Measurements from ENCODE around the gene MAMSTR.
"Not testable (repeated sequence)": the region's sequence is repeated elsewhere in the genome, so short reads cannot be mapped to it uniquely, and the experiment has no call there.

Gene MAMSTR, protein sequence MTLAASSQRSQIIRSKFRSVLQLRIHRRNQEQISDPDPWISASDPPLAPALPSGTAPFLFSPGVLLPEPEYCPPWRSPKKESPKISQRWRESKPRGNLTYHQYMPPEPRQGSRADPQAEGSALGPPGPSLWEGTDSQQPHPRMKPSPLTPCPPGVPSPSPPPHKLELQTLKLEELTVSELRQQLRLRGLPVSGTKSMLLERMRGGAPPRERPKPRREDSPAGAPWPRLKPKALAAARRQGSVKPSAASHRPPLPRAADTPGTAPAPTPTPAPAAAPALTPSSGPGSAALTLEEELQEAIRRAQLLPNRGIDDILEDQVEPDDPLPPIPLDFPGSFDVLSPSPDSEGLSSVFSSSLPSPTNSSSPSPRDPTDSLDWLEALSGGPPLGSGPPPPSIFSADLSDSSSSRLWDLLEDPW

DNA sequence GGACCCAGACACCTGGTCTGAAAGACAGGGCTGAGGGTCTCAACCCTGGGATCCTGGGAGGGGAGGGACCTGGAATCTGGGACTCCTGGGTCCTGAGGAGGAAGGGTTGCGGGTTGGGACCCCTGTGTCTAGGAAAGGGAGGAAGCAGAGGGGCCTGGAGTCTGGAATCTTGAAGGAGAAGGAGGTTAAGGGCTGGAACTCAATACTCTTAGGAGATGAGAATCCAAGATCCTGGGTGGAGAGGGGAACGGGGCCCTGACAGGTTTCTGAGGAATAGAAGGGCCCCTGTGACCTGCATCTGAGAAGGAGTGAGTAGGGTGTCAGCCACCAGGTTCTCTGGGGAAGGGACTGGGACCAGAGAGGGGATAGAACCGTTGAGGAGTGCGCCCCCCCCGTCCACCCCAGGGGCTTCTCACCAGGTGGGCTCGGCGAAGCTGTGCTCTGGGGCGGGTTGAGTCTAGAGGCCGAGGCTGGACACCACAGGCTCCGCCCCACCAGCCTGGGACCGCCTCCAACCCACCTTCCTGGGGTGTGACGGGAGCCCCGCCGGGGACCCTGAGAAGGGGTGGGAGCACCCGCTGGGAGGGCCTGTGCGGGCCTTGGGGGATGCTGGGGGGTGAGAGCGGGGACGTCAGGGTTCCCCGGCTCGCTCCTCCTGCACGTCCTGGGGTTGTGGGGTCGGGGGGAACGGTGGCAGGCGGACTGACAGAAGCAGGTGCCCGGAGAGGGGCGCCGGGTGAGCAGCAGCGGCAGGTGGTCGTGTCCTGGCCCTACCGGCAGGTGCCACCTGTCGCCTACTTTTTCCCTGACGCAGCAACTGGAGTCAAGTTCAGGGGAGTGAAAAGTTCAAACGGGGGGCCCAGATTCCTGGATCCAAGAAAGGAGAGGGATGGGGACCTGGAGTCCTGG lies at the start of gene MAMSTR:
Gene MAMSTR, minus strand, starts transcription at position 463 of the 909 bp plus-strand sequence. CDS start 694 bp downstream, outside the sequence.
- no peak for DNase-seq

GRCh38 chr19:48768994-48769713 lies 49.6 kb upstream of the MAMSTR start:
- no peak for DNase-seq

DNA sequence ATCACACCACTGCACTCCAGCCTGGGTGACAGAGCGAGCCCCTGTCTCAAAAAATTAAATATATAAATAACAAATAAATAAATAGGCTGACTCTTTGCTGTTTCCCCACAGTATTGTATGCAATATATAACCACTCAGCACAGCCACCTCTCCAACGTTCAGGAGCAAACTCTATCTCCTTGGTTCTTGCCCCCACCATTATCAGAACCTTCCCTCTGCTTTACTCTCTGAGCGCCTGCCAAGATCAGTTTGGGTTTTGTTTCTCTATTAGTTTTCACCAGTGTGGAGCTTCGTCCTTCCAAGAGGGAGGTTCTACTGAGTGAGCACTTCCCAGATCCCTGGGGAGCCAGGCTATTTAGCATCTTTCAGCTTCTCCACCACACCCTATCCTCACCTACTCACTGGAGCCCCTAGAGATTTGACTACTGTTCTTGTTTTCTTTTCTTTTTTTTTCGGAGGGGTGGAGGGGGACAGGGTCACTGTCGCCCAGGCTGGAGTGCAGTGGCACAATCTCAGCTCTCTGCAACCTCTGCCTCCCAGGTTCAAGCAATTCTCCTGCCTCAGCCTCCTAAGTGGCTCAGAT lies 48.7 kb upstream of the MAMSTR start:
- not testable (repeated sequence) for DNase-seq

DNA sequence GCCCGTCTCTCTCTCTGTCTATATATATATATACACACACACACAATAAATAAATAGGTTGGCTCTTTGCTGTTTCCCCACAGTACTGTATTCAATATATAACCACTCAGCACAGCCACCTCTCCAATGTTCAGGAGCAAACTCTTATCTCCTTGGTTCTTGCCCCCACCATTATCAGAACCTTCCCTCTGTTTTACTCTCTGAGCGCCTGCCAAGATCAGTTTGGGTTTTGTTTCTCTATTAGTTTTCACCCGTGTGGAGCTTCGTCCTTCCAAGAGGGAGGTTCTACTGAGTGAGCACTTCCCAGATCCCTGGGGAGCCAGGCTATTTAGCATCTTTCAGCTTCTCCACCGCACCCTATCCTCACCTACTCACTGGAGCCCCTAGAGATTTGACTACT lies 46.3 kb upstream of the MAMSTR start:
- DNase-seq, result not testable (repeated sequence)

DNA sequence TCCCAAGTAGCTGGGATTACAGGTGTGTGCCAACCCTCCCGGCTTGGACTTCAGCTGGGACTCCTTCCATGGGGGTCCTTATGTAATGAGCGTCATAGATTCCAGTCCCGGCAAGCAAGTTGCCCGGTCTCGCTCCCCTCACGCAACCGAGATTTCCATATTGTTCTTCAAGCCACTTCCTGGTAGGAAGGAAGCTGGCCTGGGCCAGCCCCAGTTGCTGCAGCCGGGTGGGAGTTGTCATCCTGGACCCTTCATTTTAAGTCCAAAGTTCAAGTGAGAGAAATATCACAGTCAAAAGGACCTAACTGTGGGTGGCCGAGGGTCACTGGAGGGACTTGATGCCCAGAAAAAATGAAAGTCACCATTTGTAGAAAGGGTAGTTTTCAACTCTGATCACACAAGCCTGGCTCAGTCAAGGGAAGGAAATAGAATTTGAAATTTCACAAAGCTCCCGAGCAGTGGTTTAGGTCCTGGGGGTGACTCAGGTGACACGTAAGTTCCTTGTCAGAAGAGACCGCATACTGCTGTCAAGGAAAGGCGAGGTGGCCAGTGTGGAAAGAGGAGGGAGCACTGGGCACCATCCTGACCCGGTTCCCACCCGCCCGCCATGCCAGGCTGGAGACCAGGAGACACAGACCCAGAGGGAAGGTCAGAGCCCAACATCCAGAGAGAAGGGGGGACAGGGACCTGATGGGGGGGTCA lies 41.1 kb upstream of the MAMSTR start:
- DNase-seq, result no peak

DNA sequence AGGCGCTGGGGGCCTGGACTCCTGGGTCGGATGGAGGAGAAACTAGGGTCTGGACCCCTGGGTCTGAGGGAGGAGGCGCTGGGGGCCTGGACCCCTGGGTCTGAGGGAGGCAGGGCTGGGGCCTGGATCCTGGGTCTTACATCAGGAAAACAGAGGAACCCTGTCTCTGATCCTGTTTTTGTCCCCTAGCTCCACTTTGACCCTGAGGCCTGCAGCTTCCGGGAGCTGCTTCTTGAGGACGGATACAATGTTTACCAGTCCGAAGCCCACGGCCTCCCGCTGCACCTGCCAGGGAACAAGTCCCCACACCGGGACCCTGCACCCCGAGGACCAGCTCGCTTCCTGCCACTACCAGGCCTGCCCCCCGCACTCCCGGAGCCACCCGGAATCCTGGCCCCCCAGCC lies 38.2 kb upstream of the MAMSTR start:
- no peak for DNase-seq

DNA sequence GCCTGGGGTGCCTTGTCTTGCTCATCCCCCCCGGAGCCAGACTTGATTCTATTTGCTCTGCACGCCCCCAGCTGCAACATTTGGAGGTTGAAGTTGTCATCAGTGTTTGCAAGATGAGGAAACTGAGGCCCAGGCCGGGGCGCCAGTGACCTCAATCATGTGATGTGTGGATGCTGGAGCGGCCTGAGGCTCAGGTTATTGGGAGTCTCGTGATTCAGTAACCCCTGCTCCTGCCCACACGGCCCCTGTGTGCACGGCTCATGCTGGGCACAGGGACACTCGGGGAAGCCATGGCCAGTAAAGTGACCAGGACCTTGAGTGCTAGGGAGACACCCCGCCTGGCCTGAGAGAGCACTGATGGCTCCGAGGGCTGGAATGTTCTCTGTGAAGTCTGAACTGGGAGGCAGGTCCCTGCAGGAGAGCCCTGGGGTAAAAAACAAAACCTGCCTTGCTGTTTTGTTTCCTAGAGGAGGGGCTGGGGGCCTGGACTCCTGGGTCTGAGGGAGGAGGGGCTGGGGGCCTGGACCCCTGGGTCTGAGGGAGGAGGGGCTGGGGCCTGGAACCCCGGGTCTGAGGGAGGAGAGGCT lies 37.7 kb upstream of the MAMSTR start:
- DNase-seq, result no peak

- DNase-seq, result no peak
These were observed 37.2 kb upstream of the MAMSTR start for GRCh38 chr19:48756686-48757085.

- DNase-seq, result no peak
These were observed 36.7 kb upstream of the MAMSTR start for GRCh38 chr19:48756212-48756611.

GRCh38 chr19:48755787-48756186 lies 36.3 kb upstream of the MAMSTR start:
- no peak for DNase-seq

DNA sequence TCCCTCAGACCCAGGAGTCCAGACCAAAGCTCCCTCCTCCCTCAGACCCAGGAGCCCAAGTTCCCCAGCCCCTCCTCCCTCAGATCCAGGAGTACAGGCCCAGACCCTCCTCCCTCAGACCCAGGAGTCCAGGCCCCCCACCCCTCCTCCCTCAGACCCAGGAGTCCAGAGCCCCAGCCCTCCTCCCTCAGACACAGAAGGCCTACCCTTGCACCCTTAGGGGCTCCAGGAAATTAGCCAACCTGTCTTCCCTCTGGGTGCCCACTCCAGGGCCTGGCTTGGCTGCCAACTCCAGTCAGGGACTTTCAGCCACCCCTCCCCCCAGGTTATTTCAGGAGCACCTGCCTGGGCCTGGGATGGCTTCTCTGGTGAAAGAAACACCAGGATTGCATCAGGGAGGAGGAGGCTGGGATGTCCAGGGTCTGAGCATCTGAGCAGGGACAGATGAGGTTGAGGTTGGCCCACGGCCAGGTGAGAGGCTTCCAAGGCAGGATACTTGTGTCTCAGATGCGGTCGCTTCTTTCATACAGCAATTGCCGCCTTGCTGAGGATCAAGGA lies 35.6 kb upstream of the MAMSTR start, which contains the start of gene FGF21:
Gene FGF21, plus strand, starts transcription at position 441 of the 558 bp plus-strand sequence. CDS start 713 bp downstream, outside the sequence.
- DNase-seq, result no peak

- peak; percentile 14 for DNase-seq
These were observed 33.2 kb upstream of the MAMSTR start, which contains the start of gene FUT1 for GRCh38 chr19:48752496-48753365. TSS of gene FUT1 (minus strand) at chr19:48752641. CDS start at chr19:48751281, 1,360 bp downstream.

- no peak for DNase-seq
These were observed 32.4 kb upstream of the MAMSTR start for GRCh38 chr19:48751845-48752495.

DNA sequence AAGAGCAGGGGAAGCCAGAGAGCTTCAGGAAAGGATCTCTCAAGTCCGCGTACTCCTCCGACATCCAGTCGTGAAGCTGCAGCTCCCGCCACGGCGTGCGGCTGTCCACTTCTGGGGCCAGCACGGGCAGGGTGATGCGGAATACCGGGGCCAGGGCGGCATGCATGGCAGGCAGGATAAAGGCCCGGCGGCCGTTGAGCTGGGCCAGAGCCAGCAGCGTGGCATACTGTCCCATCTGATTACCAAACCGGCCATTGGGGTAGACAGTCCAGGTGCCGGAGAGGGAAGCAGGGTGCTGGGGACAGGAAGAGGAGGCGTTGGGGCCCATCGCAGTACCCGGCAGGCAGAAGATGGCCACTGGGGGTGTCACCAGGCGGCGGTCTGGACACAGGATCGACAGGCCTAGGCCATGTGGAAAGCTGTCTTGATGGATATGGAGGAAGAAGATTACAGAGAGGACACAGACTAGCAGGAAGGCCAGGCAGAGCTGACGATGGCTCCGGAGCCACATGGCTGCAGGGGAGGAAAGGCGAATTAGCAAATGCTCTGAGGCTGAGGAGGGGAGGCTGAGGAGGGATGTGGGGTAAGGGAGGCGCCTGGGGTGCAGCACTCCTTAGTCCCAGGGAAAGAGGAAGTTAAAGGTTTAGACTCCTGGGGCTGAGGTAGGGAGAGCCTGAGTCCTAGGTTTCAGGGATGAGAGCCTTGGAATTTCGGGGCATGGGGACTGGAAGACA lies 31.4 kb upstream of the MAMSTR start:
- DNase-seq, result no peak

DNA sequence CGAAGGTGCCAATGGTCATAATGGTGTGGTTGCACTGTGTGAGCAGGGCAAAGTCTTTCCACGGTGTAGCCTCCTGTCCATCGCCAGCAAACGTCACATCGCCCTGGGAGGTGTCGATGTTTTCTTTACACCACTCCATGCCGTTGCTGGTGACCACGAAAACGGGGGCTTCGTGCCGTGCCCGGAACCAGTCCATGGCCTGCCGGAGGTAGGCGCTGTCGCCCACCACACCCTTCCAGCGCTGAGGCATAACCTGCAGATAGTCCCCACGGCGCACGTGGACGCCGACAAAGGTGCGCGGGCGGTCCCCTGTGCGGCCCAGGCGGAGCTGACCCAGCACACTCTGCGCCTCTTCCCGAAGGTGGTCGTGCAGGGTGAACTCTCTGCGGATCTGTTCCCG lies 30.8 kb upstream of the MAMSTR start:
- DNase-seq, result no peak

- no peak for DNase-seq
These were observed 30.2 kb upstream of the MAMSTR start for GRCh38 chr19:48749571-48750198.

DNA sequence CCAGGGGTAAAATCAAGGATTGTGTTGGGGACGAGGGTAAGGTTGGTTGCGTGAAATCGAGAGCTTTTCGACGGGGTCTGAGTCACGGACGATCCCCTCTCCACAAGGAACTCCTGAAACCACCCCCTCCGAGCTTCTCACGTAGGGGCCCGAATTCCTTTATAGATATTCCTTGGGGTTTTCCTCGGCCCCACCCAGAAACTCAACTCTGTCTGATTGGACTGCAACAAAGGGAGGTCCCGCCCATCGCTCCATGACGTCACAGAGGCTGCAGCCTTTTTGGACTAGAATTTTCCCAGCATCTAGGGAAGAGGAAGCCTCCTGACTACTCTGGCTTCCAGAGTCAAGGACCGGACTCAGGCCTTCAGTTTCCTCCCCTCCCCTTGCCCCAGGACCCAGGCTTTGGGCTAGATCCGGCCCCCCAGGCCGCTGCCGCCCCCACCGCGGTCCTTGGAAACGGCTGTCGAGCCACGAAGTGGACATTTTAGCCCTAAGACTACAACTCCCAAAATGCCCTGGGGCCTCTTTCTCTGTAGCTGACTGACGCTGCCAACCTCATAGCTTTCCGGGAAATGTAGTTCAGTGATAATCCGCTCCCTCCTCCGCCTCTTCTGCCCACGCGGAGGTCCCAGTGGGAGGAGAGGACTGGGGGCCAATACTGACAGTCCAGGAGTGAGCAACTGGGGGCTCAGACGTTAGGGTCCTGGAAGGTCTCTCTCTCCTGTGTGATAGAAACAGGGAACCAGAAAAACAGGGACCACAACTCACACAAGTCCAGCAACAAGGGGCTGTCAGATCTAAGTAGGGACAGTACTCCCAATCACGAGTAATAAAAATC lies 27.4 kb upstream of the MAMSTR start, which contains the start of gene IZUMO1:
Gene IZUMO1, minus strand, starts transcription at position 172 of the 838 bp plus-strand sequence. CDS start 1,050 bp downstream, outside the sequence.
- peak; percentile 29 for DNase-seq
